ENCODE data around the gene SERPINE1. TPM values are rescaled to one million over a fixed set of nuclear protein-coding genes. Genes with fewer than 3 reads are reported as not detected.

SERPINE1 gene
- total and polyA plus RNA-seq, 2 of the 4 experiments (the other 2 are of a cell fraction), result 1,441 to 2,783 TPM

GRCh38 chr7:101169838-101170551 is 43.1 kb downstream of the SERPINE1 start:
- peak overlapping the region; percentile 83 for H3K4me2 ChIP-seq (ENCODE audit: low read depth, low read length)
- intact Hi-C loops (cut with micrococcal nuclease) (loop anchor here (1.0 kb wide), 1 partner anchor 26 kb away; no protein-coding TSS in a partner anchor), in situ Hi-C loops (cut with MboI; ENCODE audit: low sequenced_read_pairs) (no loop called here), dilution Hi-C loops (cut with HindIII; ENCODE audit: low sequenced_read_pairs, unreplicated experiment) (no loop called here)
- peaks cover 18% of the 10 kb centered on the region for H3K4me1 ChIP-seq (ENCODE audit: control insufficient read depth, insufficient read depth, low read length)
- H3K79me1 ChIP-seq (ENCODE audit: low read depth in 1 of 2, low read length in 2 of 2), result peaks cover 0 to 3% of the 10 kb centered on the region in 2 experiments; a peak in 1 of 4 replicates
- H2BK20ac ChIP-seq (ENCODE audit: low read depth, low read length), result peak overlapping the region; percentile 37; the same call in 1 of the 2 replicates
- H3K27me3 ChIP-seq (ENCODE audit: control insufficient read depth, insufficient read depth, low read length), result peaks cover 66% of the 10 kb centered on the region
- no peaks in the 10 kb centered on the region for H3K36me3 ChIP-seq (ENCODE audit: control insufficient read depth, insufficient read depth, low read length)
- H4K8ac ChIP-seq (ENCODE audit: low read depth in 2 of 2, low read length in 2 of 2), result no peak overlapping the region
- peaks cover 14% of the 10 kb centered on the region for H3K9me1 ChIP-seq (ENCODE audit: insufficient read depth, low read length)
- no peak overlapping the region for H3K4me3 ChIP-seq (ENCODE audit: insufficient read depth, low read depth, low read length)
- peak overlapping the region; percentile 22; the same call in 1 of the 2 replicates for H3K4ac ChIP-seq (ENCODE audit: low read depth, low read length)
- TF ChIP-seq RCOR1 (IDR thresholded peaks at IDR 0.05; ENCODE audit: insufficient replicate concordance, low read length), result no peak
- TF ChIP-seq RAD21 (IDR thresholded peaks at IDR 0.05; ENCODE audit: low read length), result peak; percentile 64
- TF ChIP-seq SMC3 (IDR thresholded peaks at IDR 0.05; ENCODE audit: low read depth, low read length), result peak; percentile 68
- TF ChIP-seq, protein P1, sequence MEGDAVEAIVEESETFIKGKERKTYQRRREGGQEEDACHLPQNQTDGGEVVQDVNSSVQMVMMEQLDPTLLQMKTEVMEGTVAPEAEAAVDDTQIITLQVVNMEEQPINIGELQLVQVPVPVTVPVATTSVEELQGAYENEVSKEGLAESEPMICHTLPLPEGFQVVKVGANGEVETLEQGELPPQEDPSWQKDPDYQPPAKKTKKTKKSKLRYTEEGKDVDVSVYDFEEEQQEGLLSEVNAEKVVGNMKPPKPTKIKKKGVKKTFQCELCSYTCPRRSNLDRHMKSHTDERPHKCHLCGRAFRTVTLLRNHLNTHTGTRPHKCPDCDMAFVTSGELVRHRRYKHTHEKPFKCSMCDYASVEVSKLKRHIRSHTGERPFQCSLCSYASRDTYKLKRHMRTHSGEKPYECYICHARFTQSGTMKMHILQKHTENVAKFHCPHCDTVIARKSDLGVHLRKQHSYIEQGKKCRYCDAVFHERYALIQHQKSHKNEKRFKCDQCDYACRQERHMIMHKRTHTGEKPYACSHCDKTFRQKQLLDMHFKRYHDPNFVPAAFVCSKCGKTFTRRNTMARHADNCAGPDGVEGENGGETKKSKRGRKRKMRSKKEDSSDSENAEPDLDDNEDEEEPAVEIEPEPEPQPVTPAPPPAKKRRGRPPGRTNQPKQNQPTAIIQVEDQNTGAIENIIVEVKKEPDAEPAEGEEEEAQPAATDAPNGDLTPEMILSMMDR (conservative IDR thresholded peaks at IDR 0.05; ENCODE audit: low read depth, low read length), result peak; percentile 86
- no peak for TF ChIP-seq POLR2A (IDR thresholded peaks at IDR 0.05; ENCODE audit: low read depth, low read length)
- TF ChIP-seq NFE2L2 (IDR thresholded peaks at IDR 0.05; ENCODE audit: low read depth, low read length), result no peak
- TF ChIP-seq MAFK (IDR thresholded peaks at IDR 0.05; ENCODE audit: low read depth, low read length), result no peak
- H3K14ac ChIP-seq (replicated peaks; ENCODE audit: low read depth, low read length), result no peak overlapping the region; the same call in 1 of the 2 replicates
- H3K9me3 ChIP-seq (ENCODE audit: control insufficient read depth, insufficient read depth, low read length), result peaks cover 2% of the 10 kb centered on the region; the same call in 1 of the 2 replicates
- ChIA-PET POLR2A (ENCODE audit: unreplicated experiment) (no interaction called here), CTCF (interaction anchor here (0.6 to 1.9 kb wide), 3 partner anchors 23 to 1165 kb away, joined by 3 to 6 read pairs (median 3); no protein-coding TSS in a partner anchor)
- H2BK120ac ChIP-seq (ENCODE audit: low read depth, low read length), result peak overlapping the region; percentile 59; the same call in 1 of the 2 replicates
- H2BK15ac ChIP-seq (ENCODE audit: low read depth, low read length), result no peak overlapping the region; the same call in 2 of the 3 replicates
- peak; percentile 53 for ATAC-seq (ENCODE audit: low read depth)
- no peak overlapping the region for H4K5ac ChIP-seq (ENCODE audit: low read depth, low read length)
- BruUV-seq (replicated peaks), result no TSS peak
- 0% methylated on average over 1 of the region's 33 CpGs; no CpG with 5 or more reads in 1 of the 2 experiments for WGBS, 2 experiments (ENCODE audit: extremely low coverage in 2 of 2, insufficient read length in 1 of 2)
- H3K9ac ChIP-seq (ENCODE audit: low read depth, low read length), result no peak overlapping the region
- peak overlapping the region; percentile 6 for H2AK9ac ChIP-seq (replicated peaks; ENCODE audit: low read depth, low read length, poor library complexity)
- peak overlapping the region; percentile 83 for H2AFZ ChIP-seq (replicated peaks; ENCODE audit: low read length, poor library complexity)
- H3K18ac ChIP-seq (ENCODE audit: low read depth, low read length), result no peak overlapping the region
- no peak overlapping the region for H2BK5ac ChIP-seq (ENCODE audit: low read depth, low read length, poor library complexity, severe bottlenecking)
- peaks cover 4% of the 10 kb centered on the region; the same call in 1 of the 2 replicates for H4K20me1 ChIP-seq (ENCODE audit: insufficient read depth, low read length)
- no peak overlapping the region for H4K91ac ChIP-seq (ENCODE audit: insufficient read depth, low read depth, low read length)
- DNase-seq, result peak; percentile 60
- H2AK5ac ChIP-seq (ENCODE audit: low read depth, low read length), result no peak overlapping the region
- H3K27ac ChIP-seq (ENCODE audit: insufficient read depth, low read length), result no peak overlapping the region
- no peak overlapping the region for H3K56ac ChIP-seq (ENCODE audit: extremely low read depth, insufficient read depth, low read length)
- peak overlapping the region; percentile 91; the same call in 1 of the 2 replicates for H3K23ac ChIP-seq (ENCODE audit: low read depth, low read length)

All from IMR-90 (cell line).